Stomach (tissue), 9 donors: ENCODE measurements around the gene GPR143. TPM values are rescaled to one million over a fixed set of nuclear protein-coding genes. Genes with fewer than 3 reads are reported as not detected.

Source experiments
- DNase-seq, 2 donors: peaks; one replicate each; pipeline versions ENCODE4 v3.0.0 to v3.0.0-alpha.2; 2013 to 2019
- H3K27ac ChIP-seq, 5 donors: fragments of 200-600 bp in 4 of 5; sonication (generic) in 4 of 5; one replicate each; pipeline ENCODE4 v1.5.1; 2013 to 2019; ENCODE audit warnings: mild to moderate bottlenecking in 1 of 5, moderate library complexity in 1 of 5
- H3K27me3 ChIP-seq, 3 donors: fragments of 200-600 bp; sonication (generic); one replicate each; pipeline ENCODE4 v1.5.1; 2017 to 2019; ENCODE audit warnings: mixed run types in 1 of 3
- H3K36me3 ChIP-seq, 4 donors: fragments of 200-600 bp; sonication (generic); 1 replicate in 3 of 4; 2 replicates in 1 of 4; pipeline ENCODE4 v1.5.1; 2016 to 2019
- H3K4me1 ChIP-seq, 4 donors: fragments of 200-600 bp; sonication (generic); one replicate each; pipeline ENCODE4 v1.5.1; 2016 to 2019
- H3K4me3 ChIP-seq, 4 donors: fragments of 200-600 bp; sonication (generic) in 3 of 4; one replicate each; pipeline ENCODE4 v1.5.1; 2016 to 2019; ENCODE audit warnings: mild to moderate bottlenecking in 1 of 4
- H3K9me3 ChIP-seq, 4 donors: fragments of 200-600 bp; sonication (generic); one replicate each; pipeline ENCODE4 v1.5.1; 2016 to 2019
- CTCF ChIP-seq, 7 experiments: fragments of 450-650 bp in 4 of 7; fragments of 200-600 bp in 3 of 7; sonication (generic) in 3 of 7; IDR thresholded peaks; one replicate each; pipeline ENCODE4 v1.5.1; 2016 to 2019; ENCODE audit warnings: antibody characterized with exemption in 7 of 7, control low read depth in 2 of 7, mild to moderate bottlenecking in 1 of 7
- EP300 ChIP-seq: sonication (generic); formaldehyde crosslinking; IDR thresholded peaks from one replicate; pipeline ENCODE4 v1.6.1; 2017; ENCODE audit warnings: antibody characterized with exemption
- POLR2A ChIP-seq, 4 donors: fragments of 450-650 bp; IDR thresholded peaks; one replicate each; pipeline ENCODE4 v1.6.1; 2016; ENCODE audit warnings: antibody characterized with exemption in 4 of 4, control low read depth in 2 of 4, mild to moderate bottlenecking in 1 of 4, moderate library complexity in 1 of 4
- POLR2AphosphoS5 ChIP-seq, 3 donors: sonication (generic); formaldehyde crosslinking; IDR thresholded peaks; one replicate each; pipeline ENCODE4 v1.6.1; 2016; ENCODE audit warnings: antibody characterized with exemption in 3 of 3
- WGBS, 5 donors: extraction: QIAGEN DNeasy Blood & Tissue Kit in 3 of 5; methylation state at CpG; one replicate each; pipeline versions ENCODE4 v1.1.5 to v1.1.7; 2013 to 2018; 5-methylcytosine and 5-hydroxymethylcytosine counted together
- intact Hi-C: fragments of 100-400 bp; cut with DNase I; formaldehyde crosslinking; loops from one replicate; pipeline ENCODE4 v1.15.1; 2023; ENCODE audit warnings: low total_unique reads
- polyA plus RNA-seq, 3 donors: library from polyadenylated mRNA; stranded (reverse); fragments of 200-250 nt; gene quantifications; one replicate each; pipeline ENCODE4 v1.2.3, GENCODE V29; 2013
- total RNA-seq, 5 donors: library from RNA; depleted of rRNA; stranded (reverse); fragments of >200 nt; gene quantifications; one replicate each; pipeline versions ENCODE4 v1.1.0 to v1.2.3, GENCODE V29; 2014 to 2016
- donor health status: healthy with polysubstance abuse.
- donor health status: Bipolar disorder and iron deficiency.
- donor health status: healthy.

GPR143 gene
- total and polyA plus RNA-seq, 8 donors = 0.46 to 2.3 (median 1.2) TPM; not detected in 4

- Histone ChIP-seq H3K36me3 (peaks cover 0 to 45% (median 26%) of the 10 kb centered on the region in 4 donors), H3K4me1 (peaks cover 0 to 4% (median 0%) of the 10 kb centered on the region in 4 donors), H3K27me3 (no peaks in the 10 kb centered on the region), H3K4me3 (no peak overlapping the region), H3K27ac (no peak overlapping the region), H3K9me3 (peaks cover 0 to 9% (median 4%) of the 10 kb centered on the region in 4 donors)
- WGBS, 5 donors = 71 to 97% (median 91%) methylated on average over 6 of the region's 6 CpGs
- intact Hi-C loops = no loop called here
- DNase-seq = no peak
- no peak for TF ChIP-seq EP300
- TF ChIP-seq POLR2AphosphoS5 (IDR thresholded peaks at IDR 0.05) = no peak
- no peak for TF ChIP-seq CTCF (IDR thresholded peaks at IDR 0.05)
- no peak for TF ChIP-seq POLR2A (IDR thresholded peaks at IDR 0.05)
Observed at GRCh38 chrX:9704876-9705465, 60.7 kb downstream of the GPR143 start.

GRCh38 chrX:9703406-9703805 lies 62.2 kb downstream of the GPR143 start:
- Histone ChIP-seq H3K9me3 (peaks cover 0 to 9% (median 4%) of the 10 kb centered on the region in 4 donors), H3K4me3 (no peak overlapping the region), H3K27ac (no peak overlapping the region), H3K36me3 (peaks cover 0 to 44% (median 24%) of the 10 kb centered on the region in 4 donors), H3K27me3 (no peaks in the 10 kb centered on the region), H3K4me1 (no peaks in the 10 kb centered on the region)
- intact Hi-C loops = no loop called here
- WGBS, 5 donors = 84 to 100% (median 95%) methylated on average over 5 to 14 of the region's 14 CpGs
- DNase-seq = no peak
- no peak for TF ChIP-seq POLR2AphosphoS5 (IDR thresholded peaks at IDR 0.05)
- TF ChIP-seq EP300 = no peak
- no peak for TF ChIP-seq CTCF (IDR thresholded peaks at IDR 0.05)

- Histone ChIP-seq H3K36me3 (peaks cover 0 to 57% (median 35%) of the 10 kb centered on the region in 4 donors), H3K4me3 (no peak overlapping the region), H3K4me1 (no peaks in the 10 kb centered on the region), H3K27ac (no peak overlapping the region), H3K9me3 (peaks cover 0 to 9% (median 4%) of the 10 kb centered on the region in 4 donors), H3K27me3 (no peaks in the 10 kb centered on the region)
- no peak for DNase-seq
- intact Hi-C loops = no loop called here
- WGBS, 5 donors = 85 to 98% (median 97%) methylated on average over 12 of the region's 12 CpGs
- TF ChIP-seq CTCF (IDR thresholded peaks at IDR 0.05) (no peak), POLR2A (IDR thresholded peaks at IDR 0.05) (no peak), POLR2AphosphoS5 (IDR thresholded peaks at IDR 0.05) (no peak)
Observed at GRCh38 chrX:9701790-9702189, 63.9 kb downstream of the GPR143 start.

GRCh38 chrX:9700555-9700954 lies 65.1 kb downstream of the GPR143 start:
- Histone ChIP-seq H3K27me3 (no peaks in the 10 kb centered on the region), H3K36me3 (peaks cover 0 to 51% (median 31%) of the 10 kb centered on the region in 4 donors), H3K4me3 (no peak overlapping the region), H3K9me3 (peaks cover 0 to 9% (median 4%) of the 10 kb centered on the region in 4 donors), H3K27ac (no peak overlapping the region), H3K4me1 (no peaks in the 10 kb centered on the region)
- DNase-seq = no peak
- intact Hi-C loops = no loop called here
- no peak for TF ChIP-seq CTCF (IDR thresholded peaks at IDR 0.05)
- no peak for TF ChIP-seq POLR2A (IDR thresholded peaks at IDR 0.05)
- TF ChIP-seq EP300 = no peak
- no peak for TF ChIP-seq POLR2AphosphoS5 (IDR thresholded peaks at IDR 0.05)
- WGBS, 5 donors = 77 to 94% (median 86%) methylated on average over 14 to 15 of the region's 15 CpGs
